ACC112 (cell line): ENCODE data around the gene C4orf50.

Experiments
- H2AFZ ChIP-seq: fragments of 200-600 bp; sonication (generic); one replicate; pipeline ENCODE4 v1.6.0; 2017; ENCODE audit warnings: antibody characterized with exemption, low read length; ENCODE audit not compliant: unreplicated experiment
- H3K27ac ChIP-seq: fragments of 200-600 bp; sonication (generic); 2 replicates; pipeline ENCODE4 v1.5.1; 2014; ENCODE audit warnings: low read depth, mild to moderate bottlenecking, antibody characterized with exemption, low read length, moderate library complexity
- H3K27me3 ChIP-seq: fragments of 200-600 bp; sonication (generic); 2 replicates; pipeline ENCODE4 v1.6.1; 2014; ENCODE audit warnings: mild to moderate bottlenecking, antibody characterized with exemption, low read length, moderate library complexity, mixed read lengths; ENCODE audit not compliant: insufficient read depth
- H3K36me3 ChIP-seq: fragments of 200-600 bp; sonication (generic); 2 replicates; pipeline ENCODE4 v1.6.1; 2016; ENCODE audit warnings: mild to moderate bottlenecking, antibody characterized with exemption, low read length, moderate library complexity, mixed read lengths; ENCODE audit not compliant: insufficient read depth
- H3K4me1 ChIP-seq: fragments of 200-600 bp; sonication (generic); one replicate; pipeline ENCODE4 v1.6.1; 2016; ENCODE audit warnings: low read length, mixed read lengths; ENCODE audit not compliant: insufficient read depth, unreplicated experiment, control insufficient read depth
- H3K4me3 ChIP-seq: fragments of 200-600 bp; sonication (generic); 2 replicates; pipeline ENCODE4 v1.5.1; 2014; ENCODE audit warnings: mild to moderate bottlenecking, low read depth, low read length
- H3K79me2 ChIP-seq: fragments of 200-600 bp; sonication (generic); one replicate; pipeline ENCODE4 v1.6.0; 2016; ENCODE audit warnings: low read length; ENCODE audit not compliant: control insufficient read depth, unreplicated experiment, insufficient read depth

The C4orf50 gene

DNA sequence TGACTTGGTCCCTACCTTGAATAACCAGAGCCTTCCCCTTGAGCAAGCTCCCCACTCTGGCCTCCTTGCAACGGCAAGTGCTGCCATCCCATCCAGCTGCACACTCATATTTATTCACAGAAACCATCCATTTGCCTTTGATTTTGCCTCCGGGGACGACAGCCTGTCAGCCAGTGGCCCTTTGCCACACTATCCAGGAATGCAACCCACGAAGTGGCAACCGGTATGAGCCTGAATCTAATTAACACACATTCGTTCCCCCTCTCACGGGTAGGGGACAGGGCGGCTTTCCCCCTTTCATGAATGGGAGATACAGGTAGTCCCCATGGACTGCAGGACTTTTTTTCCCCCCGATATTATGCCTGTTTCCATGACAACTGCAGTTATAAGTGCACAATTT is 140.8 kb downstream of the C4orf50 start:
- Histone ChIP-seq H3K79me2 (no peaks in the 10 kb centered on the region), H3K27ac (no peak overlapping the region), H3K27me3 (peaks cover 72% of the 10 kb centered on the region), H3K36me3 (no peaks in the 10 kb centered on the region), H2AFZ (no peak overlapping the region), H3K4me1 (no peaks in the 10 kb centered on the region), H3K4me3 (no peak overlapping the region)

GRCh38 chr4:5874811-5875449 is 143.3 kb downstream of the C4orf50 start:
- H3K79me2 ChIP-seq: no peaks in the 10 kb centered on the region
- no peak overlapping the region for H3K4me3 ChIP-seq
- no peak overlapping the region for H2AFZ ChIP-seq
- no peaks in the 10 kb centered on the region for H3K4me1 ChIP-seq
- H3K36me3 ChIP-seq: no peaks in the 10 kb centered on the region
- H3K27ac ChIP-seq: no peak overlapping the region
- peaks cover 59% of the 10 kb centered on the region for H3K27me3 ChIP-seq

- Histone ChIP-seq H3K4me3 (no peak overlapping the region), H3K36me3 (no peaks in the 10 kb centered on the region), H3K27me3 (peaks cover 49% of the 10 kb centered on the region), H3K79me2 (no peaks in the 10 kb centered on the region), H3K27ac (no peak overlapping the region), H2AFZ (no peak overlapping the region), H3K4me1 (no peaks in the 10 kb centered on the region)
Measured at GRCh38 chr4:5870701-5871100, 147.5 kb downstream of the C4orf50 start.

DNA sequence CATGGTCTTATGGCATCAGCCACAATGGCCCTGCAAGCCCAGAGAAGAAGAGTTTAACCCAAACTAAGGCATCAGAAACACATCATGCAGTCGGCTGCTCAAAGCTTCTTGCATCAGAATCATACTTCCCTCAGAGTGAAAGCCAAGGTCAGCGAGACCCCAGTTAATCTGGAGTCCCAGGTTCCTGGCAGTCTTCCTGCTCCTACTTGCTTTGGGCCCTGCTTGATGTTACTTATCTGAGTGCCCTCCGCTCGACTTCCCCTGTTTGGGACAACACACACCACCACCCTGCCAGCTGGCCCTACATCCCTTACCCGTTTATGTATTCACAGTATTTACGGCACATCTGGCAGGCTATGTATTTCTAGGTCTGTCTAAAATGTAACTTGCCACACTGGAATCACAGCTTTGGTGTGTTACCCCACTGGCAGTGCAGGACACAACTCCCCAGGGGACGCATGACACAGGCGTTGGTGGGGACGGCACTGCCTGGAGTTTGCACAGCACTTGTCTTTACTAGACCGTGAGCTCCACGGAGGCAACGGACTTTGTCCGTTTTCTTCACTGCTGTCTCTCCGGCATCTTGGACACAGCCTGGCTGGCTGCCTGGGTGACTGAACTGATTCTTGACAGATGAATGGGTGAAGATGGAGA is 148.1 kb downstream of the C4orf50 start:
- H3K4me1 ChIP-seq: no peaks in the 10 kb centered on the region

DNA sequence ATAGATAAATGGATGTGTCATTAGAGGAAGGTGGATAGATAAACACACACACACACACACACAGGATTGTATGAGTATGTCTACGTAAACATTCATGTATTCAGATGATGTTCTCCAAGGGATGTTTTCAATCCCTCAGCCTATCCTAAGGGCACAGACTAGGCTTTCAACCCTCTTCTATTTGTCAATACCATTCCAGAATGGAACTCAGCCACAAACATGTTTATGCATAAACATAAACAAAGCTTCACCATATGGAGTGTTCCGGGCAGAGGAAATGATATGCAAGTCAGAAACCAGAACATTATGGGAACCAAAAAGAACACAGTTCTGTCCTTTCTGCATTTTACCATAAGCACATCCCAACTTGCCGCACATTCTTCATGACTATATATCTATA is 150.4 kb downstream of the C4orf50 start:
- Histone ChIP-seq H3K4me3 (no peak overlapping the region), H3K27me3 (peaks cover 44% of the 10 kb centered on the region), H2AFZ (no peak overlapping the region), H3K27ac (no peak overlapping the region), H3K36me3 (no peaks in the 10 kb centered on the region), H3K79me2 (no peaks in the 10 kb centered on the region), H3K4me1 (peaks cover 3% of the 10 kb centered on the region)

More for the DNA sequence above, 148.1 kb downstream of the C4orf50 start:
- H3K36me3 ChIP-seq: no peaks in the 10 kb centered on the region
- peaks cover 49% of the 10 kb centered on the region for H3K27me3 ChIP-seq
- H3K4me3 ChIP-seq: no peak overlapping the region
- H3K27ac ChIP-seq: no peak overlapping the region
- no peaks in the 10 kb centered on the region for H3K79me2 ChIP-seq
- H2AFZ ChIP-seq: no peak overlapping the region

DNA sequence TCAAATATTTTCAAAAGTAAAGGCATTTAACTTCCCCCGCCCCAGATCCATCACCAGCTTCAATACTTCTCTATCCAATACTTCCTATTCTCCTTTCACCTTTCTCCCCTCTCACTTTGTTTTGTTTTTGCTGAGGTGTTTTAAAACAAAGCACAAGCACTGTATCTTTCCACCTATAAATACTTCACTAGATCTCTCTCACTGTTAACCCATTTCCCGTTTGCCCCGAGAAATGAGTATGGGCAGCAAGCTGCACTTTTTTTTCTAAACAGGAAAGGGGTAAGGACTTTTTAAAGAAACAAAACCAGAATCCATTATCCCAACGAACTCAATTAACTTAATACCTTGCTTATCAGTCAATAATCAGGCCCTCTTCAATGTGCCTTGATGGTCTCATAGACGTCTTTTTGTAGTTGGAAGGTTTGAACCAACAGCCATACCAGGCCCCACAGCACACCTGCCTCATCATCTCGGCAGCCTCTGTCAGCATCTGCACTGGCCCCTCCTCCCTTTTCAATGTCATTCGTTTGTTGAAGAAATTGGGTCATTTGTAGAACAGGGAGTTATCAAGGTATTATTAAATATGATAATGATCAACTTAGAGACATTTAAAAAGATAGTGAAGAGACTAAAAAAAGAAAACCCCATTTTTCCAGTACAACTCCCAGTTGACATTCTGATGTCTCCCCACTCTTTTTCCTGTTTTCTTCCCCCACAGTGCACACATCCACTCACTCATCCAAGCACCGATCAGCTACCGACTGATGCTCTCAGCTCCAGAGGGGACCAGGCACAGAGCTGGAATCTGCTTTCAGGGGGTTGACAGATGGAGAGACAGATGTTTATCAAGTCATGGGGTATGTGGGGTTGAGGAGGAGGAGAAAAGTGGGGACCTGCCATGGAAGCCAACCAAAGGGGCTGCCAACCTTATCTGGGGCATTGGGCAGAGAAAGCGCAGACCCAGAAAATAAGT is 151.1 kb downstream of the C4orf50 start:
- H2AFZ ChIP-seq: no peak overlapping the region
- peaks cover 44% of the 10 kb centered on the region for H3K27me3 ChIP-seq
- no peak overlapping the region for H3K27ac ChIP-seq
- no peak overlapping the region for H3K4me3 ChIP-seq
- peaks cover 3% of the 10 kb centered on the region for H3K4me1 ChIP-seq
- no peaks in the 10 kb centered on the region for H3K36me3 ChIP-seq
- no peaks in the 10 kb centered on the region for H3K79me2 ChIP-seq

- Histone ChIP-seq H3K79me2 (no peaks in the 10 kb centered on the region), H3K27ac (no peak overlapping the region), H2AFZ (no peak overlapping the region), H3K4me3 (no peak overlapping the region), H3K36me3 (no peaks in the 10 kb centered on the region), H3K4me1 (peaks cover 3% of the 10 kb centered on the region), H3K27me3 (peaks cover 50% of the 10 kb centered on the region)
Measured at GRCh38 chr4:5865896-5866599, 152.2 kb downstream of the C4orf50 start.

DNA sequence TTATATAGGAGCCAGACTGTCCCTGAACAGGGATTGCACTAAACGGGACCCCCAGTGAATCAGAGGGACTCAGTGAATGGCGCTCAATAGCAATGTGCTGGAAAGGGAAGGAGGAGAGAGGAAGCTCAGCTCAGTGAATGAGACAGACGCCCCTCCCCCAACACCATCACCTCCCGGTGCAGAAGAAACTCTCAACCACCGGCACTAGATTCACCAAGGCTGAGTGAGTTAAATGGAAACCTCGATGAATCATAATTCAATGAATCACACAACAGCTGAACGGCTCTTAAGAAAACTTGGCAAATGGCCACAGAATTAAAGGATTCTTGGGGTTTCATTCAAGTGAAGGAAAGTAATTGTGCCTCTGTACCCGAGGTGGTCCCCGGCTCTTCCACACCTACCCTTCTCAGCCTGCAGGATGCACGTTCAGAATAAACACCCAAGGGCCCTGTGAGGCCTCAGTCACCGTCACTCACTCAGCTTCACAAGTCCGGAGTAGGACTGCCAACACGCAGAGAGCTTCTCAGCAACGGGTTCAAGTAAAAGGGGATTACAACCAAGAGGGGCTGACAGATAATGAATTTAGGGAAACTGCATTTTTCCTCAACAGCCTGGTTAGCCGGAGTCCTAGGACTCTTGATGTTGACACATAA is 154.6 kb downstream of the C4orf50 start:
- no peak overlapping the region for H3K4me3 ChIP-seq
- H3K4me1 ChIP-seq: peaks cover 3% of the 10 kb centered on the region
- no peaks in the 10 kb centered on the region for H3K36me3 ChIP-seq
- H3K79me2 ChIP-seq: no peaks in the 10 kb centered on the region
- H2AFZ ChIP-seq: no peak overlapping the region
- no peak overlapping the region for H3K27ac ChIP-seq
- H3K27me3 ChIP-seq: peaks cover 53% of the 10 kb centered on the region

- peaks cover 1% of the 10 kb centered on the region for H3K4me1 ChIP-seq
- H2AFZ ChIP-seq: no peak overlapping the region
- no peaks in the 10 kb centered on the region for H3K79me2 ChIP-seq
- no peak overlapping the region for H3K4me3 ChIP-seq
- peaks cover 60% of the 10 kb centered on the region for H3K27me3 ChIP-seq
- no peak overlapping the region for H3K27ac ChIP-seq
- no peaks in the 10 kb centered on the region for H3K36me3 ChIP-seq
Measured at GRCh38 chr4:5858020-5858769, 160.0 kb downstream of the C4orf50 start.
